Stomach smooth muscle (tissue), 2 donors: Measurements from ENCODE around the gene BAHCC1.

Experiments used
- H3K27ac ChIP-seq: one replicate; pipeline ENCODE4 v1.7.0; 2013; ENCODE audit warnings: mild to moderate bottlenecking, low read length, inconsistent platforms
- H3K27me3 ChIP-seq, 2 donors: one replicate each; pipeline ENCODE4 v1.7.0; 2013; ENCODE audit warnings: low read length in 2 of 2; ENCODE audit not compliant: insufficient read depth in 2 of 2, control insufficient read depth in 1 of 2
- H3K36me3 ChIP-seq, 2 donors: one replicate each; pipeline ENCODE4 v1.7.0; 2013; ENCODE audit warnings: low read length in 2 of 2; ENCODE audit not compliant: control insufficient read depth in 2 of 2, insufficient read depth in 2 of 2
- H3K4me1 ChIP-seq: one replicate; pipeline ENCODE4 v1.7.0; 2013; ENCODE audit warnings: low read length; ENCODE audit not compliant: control insufficient read depth, insufficient read depth
- H3K4me3 ChIP-seq, 2 donors: one replicate each; pipeline ENCODE4 v1.7.0; 2013; ENCODE audit warnings: low read length in 2 of 2
- H3K9ac ChIP-seq, 2 donors: one replicate each; pipeline ENCODE4 v1.7.0; 2013; ENCODE audit warnings: low read length in 2 of 2, mild to moderate bottlenecking in 1 of 2
- H3K9me3 ChIP-seq, 2 donors: one replicate each; pipeline ENCODE4 v1.7.0; 2013; ENCODE audit warnings: low read length in 2 of 2; ENCODE audit not compliant: control insufficient read depth in 2 of 2
- donor health status: healthy.
- donor health status: Pancreatic carcinoma.

Gene BAHCC1

DNA sequence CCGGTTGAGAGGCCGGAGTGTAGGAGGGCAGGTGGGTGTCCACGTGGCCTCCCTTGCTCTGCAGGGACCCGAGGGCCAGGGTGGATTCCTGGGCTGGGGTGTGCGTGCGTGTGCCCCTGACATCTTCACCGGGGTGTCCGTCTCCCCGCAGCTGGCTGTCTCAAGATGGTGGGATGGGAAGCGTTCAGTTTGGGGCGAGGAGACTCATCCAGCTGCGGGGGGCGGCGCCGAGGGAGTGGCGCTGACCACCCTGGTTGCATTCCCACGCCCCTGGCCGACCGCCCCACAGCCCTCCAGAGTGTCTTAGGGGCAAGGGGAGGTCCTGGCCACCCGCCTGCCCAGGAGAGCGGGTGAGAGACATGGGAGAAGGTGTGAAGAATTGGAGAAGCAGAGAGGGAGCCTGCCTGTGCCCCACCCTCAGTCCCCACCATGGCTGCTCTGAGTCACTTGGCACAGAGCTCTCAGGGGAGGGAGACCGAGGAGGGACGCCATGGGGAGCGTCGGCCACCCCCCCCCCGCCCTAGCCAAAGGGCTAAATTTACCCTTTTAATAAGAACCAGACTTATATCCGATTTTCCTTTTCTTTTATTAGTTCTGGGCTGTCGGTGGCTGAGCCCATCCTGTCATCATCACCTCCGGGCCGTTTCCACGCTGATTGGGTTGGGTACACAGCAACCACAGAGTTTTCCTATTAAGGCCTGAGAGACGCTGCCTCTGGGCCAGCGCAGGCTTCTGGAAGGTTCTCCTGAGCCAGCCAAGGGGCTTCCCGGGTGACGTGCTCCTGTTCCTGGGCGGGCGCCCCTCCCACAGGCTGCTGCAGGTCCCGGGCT, 22.0 kb downstream of the BAHCC1 start:
- no peaks in the 10 kb centered on the region for H3K36me3 ChIP-seq
- H3K4me3 ChIP-seq, result no peak overlapping the region
- H3K9ac ChIP-seq, result peak overlapping the region; percentile 29 to 47
- peak overlapping the region; percentile 92 for H3K27ac ChIP-seq
- H3K9me3 ChIP-seq, result no peaks in the 10 kb centered on the region
- peaks cover 69% of the 10 kb centered on the region for H3K4me1 ChIP-seq
- no peaks in the 10 kb centered on the region for H3K27me3 ChIP-seq

DNA sequence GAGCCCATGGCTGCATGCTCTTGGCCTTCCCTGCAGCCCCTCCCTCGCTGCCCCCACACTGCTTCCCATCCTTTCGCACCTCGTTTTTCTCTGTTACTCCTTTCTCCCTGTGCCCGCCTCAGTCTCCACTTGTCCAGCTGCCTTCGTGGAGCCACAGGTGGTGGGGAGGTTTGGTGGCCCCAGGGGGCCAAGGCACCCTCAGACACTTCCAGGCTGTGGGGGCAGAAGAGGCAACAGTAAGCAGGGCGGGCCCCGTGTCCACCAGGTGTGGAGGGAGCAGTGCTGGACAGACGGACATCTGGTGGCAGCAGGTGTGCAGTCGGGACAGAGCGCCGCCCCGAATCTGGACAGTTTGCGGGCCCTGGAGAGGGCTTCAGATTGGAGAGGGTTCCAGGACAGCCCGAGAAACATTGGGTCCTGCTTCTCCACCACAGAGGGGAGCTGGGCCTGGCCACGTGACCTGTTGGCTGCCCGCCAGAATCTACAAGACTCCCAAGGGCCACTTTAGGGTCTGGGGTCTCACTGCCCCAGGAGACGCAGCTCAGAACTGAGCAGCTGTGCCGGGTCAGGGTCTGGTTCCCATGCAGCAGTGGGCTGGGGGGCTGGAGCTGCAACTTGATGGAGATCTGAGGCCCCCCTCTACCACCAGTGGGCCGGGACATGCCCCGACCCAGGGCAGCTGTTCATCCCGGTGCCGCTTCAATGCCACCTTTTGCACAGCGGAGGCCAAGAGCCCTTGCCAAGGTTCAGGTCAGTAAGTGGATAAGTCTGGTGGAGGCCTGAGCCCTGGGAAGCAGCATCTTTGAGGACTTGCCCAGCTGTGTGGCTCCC, 22.8 kb downstream of the BAHCC1 start:
- Histone ChIP-seq H3K36me3 (no peaks in the 10 kb centered on the region), H3K27ac (peak overlapping the region; percentile 92), H3K27me3 (no peaks in the 10 kb centered on the region), H3K9ac (peak overlapping the region; percentile 29 to 47), H3K4me3 (peak overlapping the region in 1 of 2 donors; percentile 22), H3K4me1 (peaks cover 70% of the 10 kb centered on the region), H3K9me3 (no peaks in the 10 kb centered on the region)

DNA sequence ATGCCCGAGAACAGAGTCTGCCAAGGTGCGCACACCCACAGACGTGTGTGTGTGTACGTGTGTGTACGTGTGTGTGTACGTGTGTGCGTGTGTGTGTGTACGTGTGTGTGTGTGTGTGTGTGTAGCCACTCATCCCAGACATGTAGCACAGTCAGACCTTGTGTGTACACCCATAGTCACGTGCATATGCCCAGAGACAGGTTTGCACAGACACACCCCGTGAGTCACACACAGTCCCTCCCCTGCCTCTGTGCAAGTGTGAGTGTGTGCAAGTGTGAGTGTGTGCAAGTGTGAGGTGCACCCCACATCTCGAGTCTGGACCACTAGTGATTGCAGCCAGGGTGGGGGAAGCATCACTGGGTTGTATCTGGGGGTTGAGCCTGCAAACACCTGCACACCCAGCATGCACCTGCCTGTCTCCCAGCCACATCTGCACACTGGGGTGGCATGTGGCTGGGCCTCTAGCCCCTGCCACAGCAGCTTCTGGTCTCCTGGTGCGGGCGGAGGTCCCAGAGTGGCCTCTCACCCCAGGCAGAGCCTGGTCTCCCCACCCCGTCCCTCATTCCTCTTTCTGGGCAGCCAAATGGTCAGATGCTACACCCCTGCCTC, 23.6 kb downstream of the BAHCC1 start:
- Histone ChIP-seq H3K27me3 (no peaks in the 10 kb centered on the region), H3K27ac (peak overlapping the region; percentile 92), H3K4me3 (peak overlapping the region in 1 of 2 donors; percentile 71), H3K36me3 (no peaks in the 10 kb centered on the region), H3K9ac (peak overlapping the region in 1 of 2 donors; percentile 10), H3K9me3 (no peaks in the 10 kb centered on the region), H3K4me1 (peaks cover 74% of the 10 kb centered on the region)

DNA sequence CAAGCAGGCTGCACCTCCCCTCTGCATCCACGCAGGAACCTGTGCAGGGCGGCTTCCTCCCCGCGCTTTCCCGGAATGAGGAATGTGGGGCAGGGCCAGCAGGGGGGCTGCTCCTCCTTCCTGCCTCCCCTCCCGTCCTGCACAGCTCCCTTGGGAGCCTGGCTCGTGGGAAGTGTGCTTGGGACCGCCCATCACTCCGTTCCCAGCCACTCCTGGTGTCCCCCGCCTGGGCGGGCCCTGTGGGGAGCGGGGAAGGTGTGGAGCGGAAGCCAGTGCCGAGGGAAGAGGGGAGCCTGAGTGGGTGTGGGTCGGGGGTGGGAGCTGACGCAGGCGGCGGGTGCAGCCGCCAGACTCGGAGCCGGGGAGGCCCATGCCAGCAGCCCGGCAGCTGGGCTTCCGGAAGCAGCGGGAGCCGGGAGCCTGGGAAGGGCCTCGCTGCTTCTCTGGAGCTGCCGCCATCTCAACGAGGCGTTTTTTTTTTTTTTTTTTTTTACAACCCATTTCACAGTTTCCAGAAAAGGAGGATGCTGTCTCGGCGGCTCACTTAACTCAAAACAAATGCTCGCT, 24.1 kb downstream of the BAHCC1 start:
- H3K9me3 ChIP-seq, result no peaks in the 10 kb centered on the region
- H3K27ac ChIP-seq, result peak overlapping the region; percentile 92
- H3K9ac ChIP-seq, result peak overlapping the region; percentile 45 to 64
- no peaks in the 10 kb centered on the region for H3K36me3 ChIP-seq
- H3K27me3 ChIP-seq, result no peaks in the 10 kb centered on the region
- H3K4me3 ChIP-seq, result peak overlapping the region; percentile 1 to 71
- peaks cover 80% of the 10 kb centered on the region for H3K4me1 ChIP-seq

DNA sequence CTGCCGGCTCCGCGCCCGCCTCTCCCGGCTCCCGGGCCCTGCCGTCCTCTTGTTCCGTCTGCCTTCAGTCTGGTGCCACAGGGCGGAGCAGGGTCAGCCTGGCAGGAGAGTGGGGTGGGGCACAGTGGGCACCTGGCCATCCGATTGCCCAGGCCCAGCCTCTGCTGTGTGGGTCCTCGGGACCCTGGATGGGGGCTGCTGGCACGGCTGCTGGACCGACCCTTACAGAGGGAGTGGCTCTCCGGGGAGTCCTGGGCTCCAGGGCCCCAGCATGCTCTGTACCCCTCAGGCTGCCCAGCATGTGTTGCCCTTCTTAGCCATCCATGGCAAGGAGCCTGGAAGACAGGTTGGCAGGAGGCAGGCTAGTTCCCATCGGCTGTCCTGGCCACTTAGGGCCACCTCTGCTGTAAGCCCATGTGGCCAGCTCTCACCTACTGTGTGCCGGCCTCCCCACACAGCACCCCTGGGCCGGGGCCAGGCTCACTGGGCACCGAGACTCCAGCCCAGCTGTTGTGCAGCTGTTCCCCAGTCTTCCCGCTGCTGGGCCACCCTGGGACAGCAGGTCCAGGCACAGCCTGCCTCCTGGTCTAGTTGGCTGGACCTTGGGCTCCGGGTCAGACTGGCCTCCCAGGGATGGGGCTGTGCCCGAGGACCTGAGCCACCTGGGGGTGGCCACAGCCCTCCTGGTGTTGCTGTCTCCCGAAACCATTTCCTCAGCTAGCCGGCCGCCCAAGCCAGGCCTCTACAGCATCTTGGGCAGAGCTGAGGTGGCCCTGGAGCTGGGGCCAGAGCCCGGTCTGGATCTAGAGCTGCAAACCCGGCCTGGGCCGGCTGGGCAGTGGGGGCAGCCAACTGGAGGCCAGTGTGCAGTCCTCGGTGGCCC, 24.9 kb downstream of the BAHCC1 start:
- Histone ChIP-seq H3K4me1 (peaks cover 83% of the 10 kb centered on the region), H3K9ac (peak overlapping the region; percentile 45 to 64), H3K36me3 (no peaks in the 10 kb centered on the region), H3K9me3 (no peaks in the 10 kb centered on the region), H3K27me3 (no peaks in the 10 kb centered on the region), H3K4me3 (peak overlapping the region; percentile 1 to 71), H3K27ac (peak overlapping the region; percentile 92)

DNA sequence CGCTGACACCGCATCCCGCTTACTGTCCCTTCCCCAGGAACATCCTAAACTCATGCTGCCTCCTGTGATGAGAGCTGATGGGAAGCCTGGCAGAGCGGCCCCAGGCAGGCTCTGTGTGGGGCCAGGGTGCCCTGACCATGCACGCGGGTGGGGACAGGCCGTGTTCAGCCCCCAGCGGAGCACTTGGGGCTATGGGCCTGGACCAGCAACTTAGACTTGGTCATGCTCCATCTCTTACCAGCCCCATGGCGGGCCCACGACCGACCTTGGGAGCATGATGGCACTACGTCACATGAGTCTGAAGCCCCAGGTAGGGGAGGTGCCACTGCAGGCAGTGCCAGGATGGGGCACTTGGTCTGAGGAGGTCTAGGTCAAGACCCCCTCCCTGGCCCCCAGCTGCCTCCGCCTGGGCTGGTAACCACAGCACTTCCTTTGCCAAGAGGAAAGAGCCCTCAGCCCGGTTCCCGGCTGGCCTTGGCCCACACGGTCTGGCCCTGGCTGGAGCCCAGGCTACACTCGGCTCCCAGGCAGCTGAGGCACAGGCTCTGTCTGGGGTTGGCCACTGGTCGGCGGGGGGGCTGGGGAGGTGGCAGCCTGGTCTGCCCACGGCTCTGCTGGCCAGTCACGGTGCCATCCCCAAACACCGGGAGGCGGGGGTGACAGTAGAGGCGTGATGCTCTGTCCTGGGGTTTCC, 25.7 kb downstream of the BAHCC1 start:
- H3K27me3 ChIP-seq, result no peaks in the 10 kb centered on the region
- no peak overlapping the region for H3K4me3 ChIP-seq
- no peaks in the 10 kb centered on the region for H3K36me3 ChIP-seq
- peak overlapping the region; percentile 36 to 45 for H3K9ac ChIP-seq
- peaks cover 81% of the 10 kb centered on the region for H3K4me1 ChIP-seq
- H3K27ac ChIP-seq, result peak overlapping the region; percentile 92
- no peaks in the 10 kb centered on the region for H3K9me3 ChIP-seq

DNA sequence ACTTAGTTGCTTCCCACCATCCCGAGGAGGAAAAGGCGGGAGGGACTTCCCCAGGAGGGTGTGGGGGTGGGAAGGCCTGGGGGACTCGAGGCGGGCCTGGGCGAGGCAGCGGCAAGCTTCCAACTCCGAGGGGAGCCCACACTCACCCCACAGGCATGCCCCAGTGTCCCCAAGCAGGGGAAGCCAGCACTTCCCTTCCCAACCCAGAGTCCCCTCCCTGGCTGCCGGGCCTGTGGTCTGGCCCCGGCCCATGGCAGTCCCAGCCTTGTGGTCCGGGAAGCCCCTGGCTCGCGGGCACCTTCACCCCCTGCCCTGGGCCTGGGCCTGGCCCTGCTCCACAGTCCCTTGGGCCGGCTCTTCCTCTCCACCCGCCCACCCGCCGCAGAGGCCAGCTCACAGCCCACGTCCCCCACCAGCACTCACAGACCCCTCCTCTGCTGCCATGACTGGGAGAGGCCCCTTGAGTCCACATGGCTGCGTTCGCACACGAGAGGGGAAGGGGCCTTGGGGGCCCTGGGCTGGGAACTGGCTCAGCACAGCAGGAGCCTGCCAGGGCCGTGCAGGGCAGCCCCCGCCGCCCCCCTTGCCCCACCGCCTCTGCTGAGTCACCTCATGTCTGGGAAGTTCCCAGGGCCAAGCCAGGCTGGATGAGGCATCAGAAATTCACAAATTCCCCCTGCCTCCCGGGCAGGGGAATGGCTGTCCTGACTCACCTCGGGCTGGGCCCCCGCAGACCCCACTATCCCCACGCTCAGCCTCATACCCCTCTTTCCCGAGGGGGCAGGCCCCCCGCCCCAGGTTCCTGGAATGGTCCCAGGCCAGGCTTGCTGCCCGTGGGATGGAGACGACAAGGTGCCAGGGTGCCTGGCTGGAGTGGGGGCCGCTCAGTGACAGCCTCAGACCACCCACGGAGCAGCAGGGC, 27.8 kb downstream of the BAHCC1 start:
- H3K9ac ChIP-seq, result peak overlapping the region; percentile 42 to 49
- peak overlapping the region; percentile 20 to 40 for H3K4me3 ChIP-seq
- no peaks in the 10 kb centered on the region for H3K9me3 ChIP-seq
- no peaks in the 10 kb centered on the region for H3K27me3 ChIP-seq
- peak overlapping the region; percentile 92 for H3K27ac ChIP-seq
- H3K36me3 ChIP-seq, result no peaks in the 10 kb centered on the region
- peaks cover 82% of the 10 kb centered on the region for H3K4me1 ChIP-seq

DNA sequence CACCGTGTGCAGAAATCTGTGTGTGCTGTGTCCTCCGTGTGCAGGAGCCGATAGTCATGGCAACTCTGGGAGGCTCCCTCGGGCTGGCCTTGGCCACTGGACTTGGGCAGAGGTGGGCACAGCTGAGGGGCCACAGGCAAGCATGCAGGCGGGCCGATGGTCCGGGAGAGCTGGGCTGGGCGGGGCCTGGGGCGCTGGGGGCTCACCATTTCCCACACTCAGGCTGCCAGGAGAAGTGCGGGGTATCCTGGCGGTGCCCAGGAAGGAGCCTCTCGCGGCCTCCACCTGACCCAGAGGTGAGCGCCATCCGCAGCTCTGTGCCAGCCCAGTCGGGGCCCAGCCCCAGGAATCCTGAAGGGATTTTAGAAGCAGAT, 28.4 kb downstream of the BAHCC1 start:
- Histone ChIP-seq H3K9me3 (no peaks in the 10 kb centered on the region), H3K27me3 (no peaks in the 10 kb centered on the region), H3K27ac (peak overlapping the region; percentile 70), H3K4me3 (peak overlapping the region; percentile 20 to 22), H3K36me3 (no peaks in the 10 kb centered on the region), H3K9ac (peak overlapping the region in 1 of 2 donors; percentile 49), H3K4me1 (peaks cover 82% of the 10 kb centered on the region)
